SH-SY5Y (cell line): ENCODE measurements around the gene CLIC5.

Source experiments
- GATA2 ChIP-seq: IDR thresholded peaks from 2 replicates; pipeline ENCODE4 v1.6.1; 2011; ENCODE audit warnings: mild to moderate bottlenecking, low read depth, low read length
- GATA3 ChIP-seq: IDR thresholded peaks from 2 replicates; pipeline ENCODE4 v1.6.1; 2011; ENCODE audit warnings: low read depth, mild to moderate bottlenecking, low read length, moderate library complexity

GRCh38 chr6:45972795-45973503 is 42.7 kb downstream of the CLIC5 start:
- TF ChIP-seq GATA2: no peak
- no peak for TF ChIP-seq GATA3
